ENCODE results near the gene PXMP2.

DNA sequence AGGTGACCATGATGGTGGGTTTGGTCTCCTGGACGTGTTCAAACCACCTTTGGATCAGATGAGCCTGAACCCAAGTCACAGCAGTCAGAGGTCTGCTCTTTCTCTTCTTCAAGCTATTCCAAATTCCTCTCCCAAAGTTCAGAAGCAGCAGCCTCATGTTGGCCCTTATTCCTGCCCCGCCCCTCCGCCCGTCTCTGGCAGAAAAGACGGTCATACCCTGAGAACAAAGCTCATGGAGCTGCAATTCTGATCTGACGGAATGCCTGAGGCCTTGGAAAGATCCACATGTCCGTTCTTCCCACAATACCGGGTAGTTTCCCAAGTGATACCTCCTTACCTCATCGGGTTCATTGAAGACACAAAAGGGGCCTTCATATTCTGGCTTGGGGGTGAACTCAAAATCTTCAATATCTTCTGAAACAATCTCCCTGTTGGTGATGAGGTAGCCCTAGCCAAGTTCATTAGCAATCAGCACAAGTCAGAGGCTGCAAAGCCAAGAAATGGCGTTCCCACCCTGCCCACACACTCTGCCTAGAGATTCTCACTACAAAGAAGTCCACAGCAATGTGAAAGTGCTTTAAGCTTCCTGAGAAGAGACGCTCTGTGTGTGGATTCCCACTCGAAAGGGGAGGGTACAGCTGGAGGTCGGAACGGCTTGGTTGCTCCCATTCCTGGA lies 11.5 kb upstream of the PXMP2 start:
- TF ChIP-seq, protein P1, sequence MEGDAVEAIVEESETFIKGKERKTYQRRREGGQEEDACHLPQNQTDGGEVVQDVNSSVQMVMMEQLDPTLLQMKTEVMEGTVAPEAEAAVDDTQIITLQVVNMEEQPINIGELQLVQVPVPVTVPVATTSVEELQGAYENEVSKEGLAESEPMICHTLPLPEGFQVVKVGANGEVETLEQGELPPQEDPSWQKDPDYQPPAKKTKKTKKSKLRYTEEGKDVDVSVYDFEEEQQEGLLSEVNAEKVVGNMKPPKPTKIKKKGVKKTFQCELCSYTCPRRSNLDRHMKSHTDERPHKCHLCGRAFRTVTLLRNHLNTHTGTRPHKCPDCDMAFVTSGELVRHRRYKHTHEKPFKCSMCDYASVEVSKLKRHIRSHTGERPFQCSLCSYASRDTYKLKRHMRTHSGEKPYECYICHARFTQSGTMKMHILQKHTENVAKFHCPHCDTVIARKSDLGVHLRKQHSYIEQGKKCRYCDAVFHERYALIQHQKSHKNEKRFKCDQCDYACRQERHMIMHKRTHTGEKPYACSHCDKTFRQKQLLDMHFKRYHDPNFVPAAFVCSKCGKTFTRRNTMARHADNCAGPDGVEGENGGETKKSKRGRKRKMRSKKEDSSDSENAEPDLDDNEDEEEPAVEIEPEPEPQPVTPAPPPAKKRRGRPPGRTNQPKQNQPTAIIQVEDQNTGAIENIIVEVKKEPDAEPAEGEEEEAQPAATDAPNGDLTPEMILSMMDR (IDR thresholded peaks at IDR 0.05), result no peak
- TF ChIP-seq CEBPB (IDR thresholded peaks at IDR 0.05) (no peak), RARB (CRISPR knock-in tag; IDR thresholded peaks at IDR 0.05) (no peak), POLR2A (IDR thresholded peaks at IDR 0.05; ENCODE audit: low read length) (no peak), JUN (IDR thresholded peaks at IDR 0.05) (no peak), BHLHE40 (IDR thresholded peaks at IDR 0.05; ENCODE audit: low read depth, low read length) (no peak), EP300 (IDR thresholded peaks at IDR 0.05) (no peak), RAD21 (conservative IDR thresholded peaks at IDR 0.05 in 1 of 2, IDR thresholded peaks at IDR 0.05 in 1 of 2) (no peak)
- TF ChIP-seq, protein P2, sequence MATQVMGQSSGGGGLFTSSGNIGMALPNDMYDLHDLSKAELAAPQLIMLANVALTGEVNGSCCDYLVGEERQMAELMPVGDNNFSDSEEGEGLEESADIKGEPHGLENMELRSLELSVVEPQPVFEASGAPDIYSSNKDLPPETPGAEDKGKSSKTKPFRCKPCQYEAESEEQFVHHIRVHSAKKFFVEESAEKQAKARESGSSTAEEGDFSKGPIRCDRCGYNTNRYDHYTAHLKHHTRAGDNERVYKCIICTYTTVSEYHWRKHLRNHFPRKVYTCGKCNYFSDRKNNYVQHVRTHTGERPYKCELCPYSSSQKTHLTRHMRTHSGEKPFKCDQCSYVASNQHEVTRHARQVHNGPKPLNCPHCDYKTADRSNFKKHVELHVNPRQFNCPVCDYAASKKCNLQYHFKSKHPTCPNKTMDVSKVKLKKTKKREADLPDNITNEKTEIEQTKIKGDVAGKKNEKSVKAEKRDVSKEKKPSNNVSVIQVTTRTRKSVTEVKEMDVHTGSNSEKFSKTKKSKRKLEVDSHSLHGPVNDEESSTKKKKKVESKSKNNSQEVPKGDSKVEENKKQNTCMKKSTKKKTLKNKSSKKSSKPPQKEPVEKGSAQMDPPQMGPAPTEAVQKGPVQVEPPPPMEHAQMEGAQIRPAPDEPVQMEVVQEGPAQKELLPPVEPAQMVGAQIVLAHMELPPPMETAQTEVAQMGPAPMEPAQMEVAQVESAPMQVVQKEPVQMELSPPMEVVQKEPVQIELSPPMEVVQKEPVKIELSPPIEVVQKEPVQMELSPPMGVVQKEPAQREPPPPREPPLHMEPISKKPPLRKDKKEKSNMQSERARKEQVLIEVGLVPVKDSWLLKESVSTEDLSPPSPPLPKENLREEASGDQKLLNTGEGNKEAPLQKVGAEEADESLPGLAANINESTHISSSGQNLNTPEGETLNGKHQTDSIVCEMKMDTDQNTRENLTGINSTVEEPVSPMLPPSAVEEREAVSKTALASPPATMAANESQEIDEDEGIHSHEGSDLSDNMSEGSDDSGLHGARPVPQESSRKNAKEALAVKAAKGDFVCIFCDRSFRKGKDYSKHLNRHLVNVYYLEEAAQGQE (IDR thresholded peaks at IDR 0.05), result no peak
- TF ChIP-seq, protein P3, sequence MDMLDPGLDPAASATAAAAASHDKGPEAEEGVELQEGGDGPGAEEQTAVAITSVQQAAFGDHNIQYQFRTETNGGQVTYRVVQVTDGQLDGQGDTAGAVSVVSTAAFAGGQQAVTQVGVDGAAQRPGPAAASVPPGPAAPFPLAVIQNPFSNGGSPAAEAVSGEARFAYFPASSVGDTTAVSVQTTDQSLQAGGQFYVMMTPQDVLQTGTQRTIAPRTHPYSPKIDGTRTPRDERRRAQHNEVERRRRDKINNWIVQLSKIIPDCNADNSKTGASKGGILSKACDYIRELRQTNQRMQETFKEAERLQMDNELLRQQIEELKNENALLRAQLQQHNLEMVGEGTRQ (IDR thresholded peaks at IDR 0.05), result no peak
- TF ChIP-seq, protein P4, sequence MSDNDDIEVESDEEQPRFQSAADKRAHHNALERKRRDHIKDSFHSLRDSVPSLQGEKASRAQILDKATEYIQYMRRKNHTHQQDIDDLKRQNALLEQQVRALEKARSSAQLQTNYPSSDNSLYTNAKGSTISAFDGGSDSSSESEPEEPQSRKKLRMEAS (IDR thresholded peaks at IDR 0.05), result no peak
